H1 (cell line): ENCODE measurements around the gene USP10. TPM values are rescaled to one million over a fixed set of nuclear protein-coding genes. Genes with fewer than 3 reads are reported as not detected.

Experiments used
- CTCF ChIA-PET: fragments of 300-600 bp; sonication (Branson Sonifier 250); formaldehyde crosslinking; loops from one replicate; lab custom pipeline; 2021; ENCODE audit not compliant: partially characterized antibody; lab: Charles Lee
- POLR2A ChIA-PET: fragments of 300-600 bp; sonication (Branson Sonifier 250); formaldehyde crosslinking; loops from one replicate; lab custom pipeline; 2021; ENCODE audit warnings: inconsistent platforms; ENCODE audit not compliant: partially characterized antibody; lab: Charles Lee
- DNase-seq, 2 experiments: peaks; one replicate each; pipeline versions ENCODE4 v3.0.0 to v3.0.0-alpha.2; 2010 to 2022; ENCODE audit warnings: low spot score in 2 of 2, low read depth in 1 of 2, mixed read lengths in 1 of 2
- FAIRE-seq: peaks from 2 replicates; lab custom pipeline; 2011; peaks lifted over from hg19 to GRCh38; lab: Jason Lieb, UNC
- H2AFZ ChIP-seq: 2 replicates; pipeline ENCODE4 v1.8.1; 2012; ENCODE audit warnings: low read length, inconsistent platforms
- H2AK5ac ChIP-seq: 2 replicates; pipeline ENCODE4 v1.6.1; 2013; ENCODE audit warnings: low read depth, low read length
- H2BK120ac ChIP-seq: replicated peaks from 2 replicates; pipeline ENCODE3; 2013; ENCODE audit warnings: low read depth, low read length, inconsistent platforms
- H2BK12ac ChIP-seq: 2 replicates; pipeline ENCODE4 v1.6.1; 2013; ENCODE audit warnings: low read depth, low read length
- H2BK15ac ChIP-seq: 2 replicates; pipeline ENCODE4 v1.6.1; 2013; ENCODE audit warnings: low read length
- H2BK20ac ChIP-seq: 2 replicates; pipeline ENCODE4 v1.6.1; 2013; ENCODE audit warnings: low read length
- H2BK5ac ChIP-seq: 2 replicates; pipeline ENCODE4 v1.6.1; 2013; ENCODE audit warnings: low read depth, low read length
- H3K14ac ChIP-seq: 2 replicates; pipeline ENCODE4 v1.6.1; 2013; ENCODE audit warnings: inconsistent platforms; ENCODE audit not compliant: insufficient read length
- H3K18ac ChIP-seq: 2 replicates; pipeline ENCODE4 v1.6.1; 2013; ENCODE audit warnings: low read length; ENCODE audit errors: extremely low read depth
- H3K23ac ChIP-seq: 2 replicates; pipeline ENCODE4 v1.6.1; 2013; ENCODE audit warnings: inconsistent platforms; ENCODE audit not compliant: insufficient read length
- H3K23me2 ChIP-seq: 2 replicates; pipeline ENCODE4 v1.6.1; 2013; ENCODE audit warnings: low read depth, low read length
- H3K27ac ChIP-seq: 2 replicates; pipeline ENCODE4 v1.6.1; 2011; ENCODE audit warnings: low read depth, low read length, inconsistent platforms
- H3K27me3 ChIP-seq, 4 experiments: replicated peaks in 1 of 4; 1 replicate in 1 of 4; 2 replicates in 3 of 4; pipeline versions ENCODE4 v1.6.1 to v1.8.1; 2011 to 2013; ENCODE audit warnings: low read length in 3 of 4, mild to moderate bottlenecking in 3 of 4, inconsistent platforms in 2 of 4, mixed read lengths in 2 of 4, moderate library complexity in 1 of 4; ENCODE audit not compliant: control insufficient read depth in 3 of 4, insufficient read depth in 3 of 4; ENCODE audit errors: extremely low read depth in 1 of 4
- H3K36me3 ChIP-seq, 4 experiments: 2 replicates each; pipeline versions ENCODE4 v1.6.1 to v1.8.1; 2011 to 2013; ENCODE audit warnings: mild to moderate bottlenecking in 4 of 4, low read length in 3 of 4, moderate library complexity in 2 of 4, control low read depth in 1 of 4, inconsistent platforms in 1 of 4; ENCODE audit not compliant: insufficient read depth in 4 of 4, control insufficient read depth in 2 of 4
- H3K4ac ChIP-seq: replicated peaks from 2 replicates; pipeline ENCODE3; 2013; ENCODE audit warnings: low read length, low read depth, mixed read lengths, inconsistent platforms; ENCODE audit not compliant: insufficient read length
- H3K4me1 ChIP-seq, 4 experiments: replicated peaks in 1 of 4; 1 replicate in 1 of 4; 2 replicates in 3 of 4; pipeline versions ENCODE4 v1.6.1 to v1.8.1; 2011 to 2013; ENCODE audit warnings: low read length in 3 of 4, inconsistent platforms in 2 of 4, mixed read lengths in 1 of 4; ENCODE audit not compliant: insufficient read depth in 4 of 4, control insufficient read depth in 3 of 4
- H3K4me2 ChIP-seq, 2 experiments: 2 replicates each; pipeline versions ENCODE4 v1.6.1 to v1.8.1; 2011 to 2013; ENCODE audit warnings: low read depth in 2 of 2, low read length in 2 of 2, control low read depth in 1 of 2, inconsistent platforms in 1 of 2, mild to moderate bottlenecking in 1 of 2; ENCODE audit not compliant: insufficient read depth in 1 of 2
- H3K4me3 ChIP-seq, 4 experiments: fragments of 200-600, 300-600 bp in 1 of 4; sonication (generic), shearing (Covaris generic), sonication (Bioruptor Twin) in 1 of 4; 2 replicates each; pipeline versions ENCODE4 v1.5.1 to v1.8.1; 2011 to 2016; ENCODE audit warnings: low read length in 4 of 4, low read depth in 3 of 4, control low read depth in 2 of 4, inconsistent platforms in 2 of 4, mild to moderate bottlenecking in 2 of 4, mixed read lengths in 1 of 4, moderate library complexity in 1 of 4; ENCODE audit not compliant: insufficient read depth in 2 of 4; ENCODE audit errors: extremely low read depth in 1 of 4
- H3K56ac ChIP-seq: replicated peaks from 2 replicates; pipeline ENCODE3; 2013; ENCODE audit warnings: low read depth, mild to moderate bottlenecking, mixed read lengths, low read length, inconsistent platforms; ENCODE audit not compliant: insufficient read length
- H3K79me1 ChIP-seq: 2 replicates; pipeline ENCODE4 v1.6.1; 2013; ENCODE audit warnings: low read depth, low read length, control low read depth
- H3K79me2 ChIP-seq, 2 experiments: 2 replicates each; pipeline versions ENCODE4 v1.6.1 to v1.8.1; 2012 to 2013; ENCODE audit warnings: low read length in 2 of 2, mild to moderate bottlenecking in 2 of 2, inconsistent platforms in 1 of 2; ENCODE audit not compliant: insufficient read depth in 2 of 2, control insufficient read depth in 1 of 2
- H3K9ac ChIP-seq, 4 experiments: replicated peaks in 1 of 4; 1 replicate in 1 of 4; 2 replicates in 3 of 4; pipeline versions ENCODE4 v1.6.1 to v1.8.1; 2011 to 2013; ENCODE audit warnings: low read depth in 3 of 4, low read length in 3 of 4, control low read depth in 2 of 4, mild to moderate bottlenecking in 2 of 4, moderate library complexity in 2 of 4, inconsistent platforms in 1 of 4; ENCODE audit errors: extremely low read depth in 1 of 4
- H3K9me3 ChIP-seq, 2 experiments: 2 replicates each; pipeline versions ENCODE4 v1.6.1 to v1.8.1; 2012 to 2013; ENCODE audit warnings: mild to moderate bottlenecking in 2 of 2, moderate library complexity in 2 of 2, control low read depth in 1 of 2, inconsistent platforms in 1 of 2, low read depth in 1 of 2, low read length in 1 of 2, mixed read lengths in 1 of 2; ENCODE audit not compliant: insufficient read depth in 2 of 2
- H4K20me1 ChIP-seq, 2 experiments: replicated peaks in 1 of 2; 2 replicates each; pipeline versions ENCODE3 to v1.8.1; 2011 to 2013; ENCODE audit warnings: inconsistent platforms in 2 of 2, low read length in 2 of 2, mild to moderate bottlenecking in 1 of 2; ENCODE audit not compliant: insufficient read depth in 2 of 2, control insufficient read depth in 1 of 2
- H4K5ac ChIP-seq: 2 replicates; pipeline ENCODE4 v1.6.1; 2013; ENCODE audit warnings: low read length, low read depth, mixed read lengths, inconsistent platforms; ENCODE audit not compliant: insufficient read length
- H4K8ac ChIP-seq: 2 replicates; pipeline ENCODE4 v1.8.0; 2013; ENCODE audit warnings: mild to moderate bottlenecking, moderate library complexity, low read length, inconsistent platforms; ENCODE audit not compliant: insufficient read depth; ENCODE audit errors: extremely low read depth
- H4K91ac ChIP-seq: replicated peaks from 2 replicates; pipeline ENCODE3; 2013; ENCODE audit warnings: low read length, mixed read lengths, inconsistent platforms; ENCODE audit not compliant: insufficient read length
- BACH1 ChIP-seq: IDR thresholded peaks from 2 replicates; pipeline ENCODE4 v1.6.1; 2012; ENCODE audit warnings: low read length, improper control_type of control experiment
- BCL11A ChIP-seq, 2 experiments: IDR thresholded peaks; one replicate each; pipeline ENCODE4 v1.6.1; 2011; ENCODE audit warnings: low read depth in 2 of 2, low read length in 2 of 2, mild to moderate bottlenecking in 2 of 2
- CEBPB ChIP-seq: IDR thresholded peaks from 2 replicates; pipeline ENCODE4 v1.6.1; 2012; ENCODE audit warnings: low read depth, low read length
- ZNF274 ChIP-seq: IDR thresholded peaks from 2 replicates; pipeline ENCODE4 v1.7.0; 2012; ENCODE audit warnings: low read length, borderline replicate concordance; ENCODE audit errors: extremely low read depth
- WGBS, 2 experiments: shearing (Covaris generic) in 1 of 2; methylation state at CpG; one replicate each; pipeline versions ENCODE4 v1.1.6 to v1.1.7; 2013 to 2015; ENCODE audit warnings: low lambda C conversion rate in 2 of 2, mixed read lengths in 2 of 2, inconsistent platforms in 1 of 2, low coverage in 1 of 2, missing lambda C conversion rate in 1 of 2; ENCODE audit not compliant: insufficient replicate concordance in 2 of 2, insufficient coverage in 1 of 2, insufficient read length in 1 of 2; ENCODE audit errors: extremely low coverage in 1 of 2, missing lambda C conversion rate in 1 of 2; 5-methylcytosine and 5-hydroxymethylcytosine counted together
- polyA plus RNA-seq, 7 experiments: library from polyadenylated mRNA; depleted of rRNA in 3 of 7; stranded (reverse) in 5 of 7; unstranded in 2 of 7; fragments of >200 nt in 5 of 7; fragments of 200-250 nt in 2 of 7; gene quantifications; 1 replicate in 5 of 7; 2 replicates in 1 of 7; 4 replicates in 1 of 7; pipeline versions ENCODE4 v1.2.1 to v1.2.3, GENCODE V29; 2011 to 2013; ENCODE audit warnings: missing spikeins in 2 of 7, mixed read lengths in 2 of 7
- total RNA-seq: library from RNA; stranded (reverse); fragmentation: NEBNext Ultra II Directional; extraction: Animal tissue kit (Norgen Biotek cat#: 25700); gene quantifications from 2 replicates; pipeline ENCODE4 v1.2.1, GENCODE V29; 2021

The USP10 gene
- total and polyA plus RNA-seq, 2 of the 8 experiments (the other 6 are each of a cell fraction or from before 2014, with no cell fraction given) = 171 to 195 TPM

- Histone ChIP-seq H2BK12ac (no peak overlapping the region), H3K56ac (no peak overlapping the region), H3K4me2 (no peak overlapping the region), H3K36me3 (no peaks in the 10 kb centered on the region), H4K5ac (no peak overlapping the region), H2AFZ (no peak overlapping the region), H3K9ac (no peak overlapping the region), H3K14ac (no peak overlapping the region), H2AK5ac (no peak overlapping the region), H3K79me2 (peaks cover 50 to 85% of the 10 kb centered on the region in 2 experiments), H3K79me1 (no peaks in the 10 kb centered on the region; the same call in 1 of the 2 replicates), H3K23me2 (peaks cover 7% of the 10 kb centered on the region), H2BK120ac (no peak overlapping the region), H4K8ac (no peak overlapping the region), H3K18ac (no peak overlapping the region), H3K23ac (no peak overlapping the region), H3K27me3 (no peaks in the 10 kb centered on the region), H3K9me3 (no peaks in the 10 kb centered on the region), H3K4me1 (peaks cover 0 to 9% (median 7%) of the 10 kb centered on the region in 4 experiments; a peak in 5 of 7 replicates), H2BK20ac (no peak overlapping the region), H4K20me1 (peaks cover 27 to 33% of the 10 kb centered on the region in 2 experiments), H4K91ac (no peak overlapping the region), H3K4ac (no peak overlapping the region), H3K4me3 (no peak overlapping the region), H3K27ac (no peak overlapping the region), H2BK5ac (no peak overlapping the region), H2BK15ac (no peak overlapping the region)
- DNase-seq (no peak), FAIRE-seq (no peak)
- ChIA-PET CTCF (interaction anchor here (0.9 to 3.9 kb wide), 4 partner anchors 9 to 35 kb away, joined by 3 to 16 read pairs (median 8); no protein-coding TSS in a partner anchor), POLR2A (interaction anchor here (0.9 to 2.2 kb wide), 3 partner anchors 9 to 34 kb away, joined by 4 to 11 read pairs (median 4); no protein-coding TSS in a partner anchor)
- 93% methylated on average over 10 of the region's 10 CpGs; no CpG with 5 or more reads in 1 of the 2 experiments for WGBS, 2 experiments
- TF ChIP-seq ZNF274 = no peak
- no peak for TF ChIP-seq BCL11A (IDR thresholded peaks at IDR 0.05; ENCODE audit: low read depth in 2 of 2, low read length in 2 of 2)
- TF ChIP-seq CEBPB = no peak
- TF ChIP-seq BACH1 = no peak
Observed at GRCh38 chr16:84703681-84704080, 3.9 kb downstream of the USP10 start.
